OCI-LY3 (cell line): ENCODE results near the gene TMLHE.

Experiments
- EZH2phosphoT487 ChIP-seq: fragments of 200-600 bp; shearing (Covaris generic); IDR thresholded peaks from 2 replicates; pipeline ENCODE4 v1.6.1; 2018; ENCODE audit warnings: antibody characterized with exemption, mixed run types, low read depth
- TF ChIP-seq, protein P1 (sequence below): fragments of 200-600, 300-600 bp; sonication (generic); IDR thresholded peaks from 2 replicates; pipeline ENCODE4 v1.5.1; 2014; ENCODE audit warnings: antibody characterized with exemption, low read length, low read depth

DNA sequence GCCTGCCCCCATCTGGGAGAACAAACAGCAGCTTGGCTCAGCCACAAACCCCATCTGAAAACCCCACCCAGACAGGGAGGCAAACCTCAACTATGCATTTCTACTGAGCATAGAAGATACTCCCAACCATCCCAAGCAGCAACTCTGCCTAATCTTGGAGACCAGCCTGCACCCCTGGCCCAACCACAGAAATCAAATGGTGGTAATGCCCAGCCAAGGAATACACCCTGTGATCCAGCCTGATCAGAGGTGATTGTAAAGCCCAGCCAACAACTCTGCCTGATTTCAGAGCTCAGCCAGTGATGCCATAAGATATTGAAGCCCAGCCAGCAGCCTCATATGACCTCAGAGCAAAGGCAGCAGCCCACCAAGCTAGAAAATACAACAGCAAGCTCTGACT, 19.8 kb downstream of the TMLHE start:
- TF ChIP-seq, protein P1, sequence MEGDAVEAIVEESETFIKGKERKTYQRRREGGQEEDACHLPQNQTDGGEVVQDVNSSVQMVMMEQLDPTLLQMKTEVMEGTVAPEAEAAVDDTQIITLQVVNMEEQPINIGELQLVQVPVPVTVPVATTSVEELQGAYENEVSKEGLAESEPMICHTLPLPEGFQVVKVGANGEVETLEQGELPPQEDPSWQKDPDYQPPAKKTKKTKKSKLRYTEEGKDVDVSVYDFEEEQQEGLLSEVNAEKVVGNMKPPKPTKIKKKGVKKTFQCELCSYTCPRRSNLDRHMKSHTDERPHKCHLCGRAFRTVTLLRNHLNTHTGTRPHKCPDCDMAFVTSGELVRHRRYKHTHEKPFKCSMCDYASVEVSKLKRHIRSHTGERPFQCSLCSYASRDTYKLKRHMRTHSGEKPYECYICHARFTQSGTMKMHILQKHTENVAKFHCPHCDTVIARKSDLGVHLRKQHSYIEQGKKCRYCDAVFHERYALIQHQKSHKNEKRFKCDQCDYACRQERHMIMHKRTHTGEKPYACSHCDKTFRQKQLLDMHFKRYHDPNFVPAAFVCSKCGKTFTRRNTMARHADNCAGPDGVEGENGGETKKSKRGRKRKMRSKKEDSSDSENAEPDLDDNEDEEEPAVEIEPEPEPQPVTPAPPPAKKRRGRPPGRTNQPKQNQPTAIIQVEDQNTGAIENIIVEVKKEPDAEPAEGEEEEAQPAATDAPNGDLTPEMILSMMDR, result no peak
- TF ChIP-seq EZH2phosphoT487, result no peak
